ENCODE data around the gene TUBA4B.

GRCh38 chr2:219266232-219266631 lies 13.2 kb downstream of the TUBA4B start:
- TF ChIP-seq CTCF (IDR thresholded peaks at IDR 0.05) (no peak), EP300 (IDR thresholded peaks at IDR 0.05; ENCODE audit: low read depth) (no peak), POLR2AphosphoS5 (IDR thresholded peaks at IDR 0.05) (no peak)
